Naive B cell (primary cell): Measurements from ENCODE around the gene PML. TPM values are rescaled to one million over a fixed set of nuclear protein-coding genes. Genes with fewer than 3 reads are reported as not detected.

Experiments used
- ATAC-seq, 2 donors: fragments of 150-1000 bp; cut with Tn5 transposase; 2 replicates each; pipeline ENCODE4 v1.10.0; 2021; ENCODE audit warnings: low read depth in 2 of 2, mild to moderate bottlenecking in 2 of 2, moderate library complexity in 2 of 2
- DNase-seq: peaks from one replicate; pipeline ENCODE4 v3.0.0; 2022
- H3K27ac Mint-ChIP-seq, 6 donors: one replicate each; pipeline ENCODE4 v1.8.0; 2020 to 2022; ENCODE audit warnings: mild to moderate bottlenecking in 6 of 6, mixed read lengths in 6 of 6, moderate library complexity in 5 of 6, inconsistent platforms in 2 of 6
- H3K27me3 Mint-ChIP-seq, 3 donors: one replicate each; pipeline ENCODE4 v1.8.0; 2021 to 2022; ENCODE audit warnings: mixed read lengths in 3 of 3, mild to moderate bottlenecking in 1 of 3
- H3K36me3 Mint-ChIP-seq, 2 donors: one replicate each; pipeline ENCODE4 v1.8.0; 2020 to 2022; ENCODE audit warnings: mixed read lengths in 2 of 2, inconsistent platforms in 1 of 2, mild to moderate bottlenecking in 1 of 2
- H3K4me1 Mint-ChIP-seq, 3 donors: one replicate each; pipeline ENCODE4 v1.8.0; 2020 to 2022; ENCODE audit warnings: mixed read lengths in 3 of 3, inconsistent platforms in 1 of 3, mild to moderate bottlenecking in 1 of 3, moderate library complexity in 1 of 3
- H3K4me3 Mint-ChIP-seq, 8 donors: one replicate each; pipeline ENCODE4 v1.8.0; 2020 to 2022; ENCODE audit warnings: mild to moderate bottlenecking in 8 of 8, mixed read lengths in 8 of 8, moderate library complexity in 8 of 8, inconsistent platforms in 2 of 8
- H3K9me3 Mint-ChIP-seq, 7 donors: one replicate each; pipeline ENCODE4 v1.8.0; 2020 to 2022; ENCODE audit warnings: mixed read lengths in 7 of 7, mild to moderate bottlenecking in 5 of 7, inconsistent platforms in 2 of 7, moderate library complexity in 1 of 7
- polyA plus RNA-seq, 6 donors: library from polyadenylated mRNA; unstranded; fragments of 300-500 nt; fragmentation: Illumina TruSeq; gene quantifications; one replicate each; pipeline ENCODE4 v1.2.3, GENCODE V29; 2021; ENCODE audit warnings: low read depth in 6 of 6

Gene PML
- polyA plus RNA-seq, 6 donors from 2014 or later: 6.4 to 39.8 (median 18.9) TPM

DNA sequence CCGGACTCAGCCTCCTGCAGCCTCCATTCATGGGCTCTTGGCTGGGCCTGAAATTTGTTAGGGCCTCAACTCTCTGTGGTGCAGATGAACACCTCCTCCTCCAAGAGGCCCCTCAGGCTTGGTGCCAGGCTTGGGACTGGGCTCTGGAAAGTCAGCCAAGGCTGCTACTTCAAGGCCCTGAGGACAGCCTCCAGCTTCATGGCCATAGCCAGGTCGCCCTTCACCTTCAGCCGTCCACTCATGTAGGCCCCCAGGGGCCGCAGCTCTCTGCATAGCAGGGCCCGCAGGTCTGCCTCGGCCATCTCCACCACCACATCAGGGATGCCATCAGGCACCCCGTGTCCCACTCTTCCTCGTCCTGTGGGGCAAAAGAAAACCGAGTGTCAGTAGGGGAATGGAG lies 10.7 kb upstream of the PML start:
- ATAC-seq: no peak
- Mint-ChIP-seq H3K27ac (peak overlapping the region in 1 of 6 donors; percentile 77), H3K36me3 (peaks cover 0 to 19% of the 10 kb centered on the region in 2 donors), H3K4me3 (peak overlapping the region in 1 of 8 donors; percentile 44), H3K27me3 (no peaks in the 10 kb centered on the region), H3K9me3 (no peaks in the 10 kb centered on the region), H3K4me1 (peaks cover 45 to 65% (median 60%) of the 10 kb centered on the region in 3 donors)
- DNase-seq: no peak

DNA sequence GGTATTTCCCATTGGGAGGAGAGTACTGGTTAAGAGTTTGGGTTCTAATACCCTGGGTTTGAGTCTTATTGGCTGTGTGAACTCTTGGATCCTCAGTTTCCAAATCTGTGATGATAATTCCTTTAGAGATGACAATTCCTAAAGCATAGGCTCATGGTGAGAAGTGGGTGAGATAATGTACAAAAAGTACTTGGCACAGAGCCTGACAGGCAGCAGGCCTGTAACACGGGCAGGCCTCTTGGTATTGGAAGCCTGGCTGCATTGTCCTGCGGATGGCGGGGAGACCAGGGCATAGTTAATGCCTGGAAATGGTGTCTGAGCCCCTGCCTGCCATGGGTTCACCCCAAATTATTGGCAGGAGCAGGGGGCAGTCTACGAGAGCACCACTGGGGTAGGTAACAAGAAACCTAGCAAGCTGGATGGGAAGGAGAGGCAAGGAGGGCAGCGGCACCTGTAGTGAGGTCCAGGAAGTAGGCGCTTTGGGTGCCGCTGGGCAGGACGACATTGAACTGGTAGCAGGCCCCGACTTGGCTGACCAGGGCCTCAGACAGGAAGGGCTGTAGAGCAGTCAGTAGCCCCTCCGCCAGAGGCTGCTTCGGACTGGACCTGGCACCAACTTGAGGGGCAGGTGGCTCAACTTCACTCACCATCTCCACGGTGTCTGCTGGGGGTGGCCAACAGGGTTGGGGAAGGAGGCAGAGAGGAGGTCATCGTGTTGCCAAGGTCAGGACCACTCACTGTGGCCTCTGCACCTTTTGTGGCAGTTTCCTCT lies 10.1 kb upstream of the PML start:
- Mint-ChIP-seq H3K4me3 (peak overlapping the region in 7 of 8 donors; percentile 16 to 75 (median 43)), H3K36me3 (peaks cover 0 to 19% of the 10 kb centered on the region in 2 donors), H3K27me3 (no peaks in the 10 kb centered on the region), H3K9me3 (no peaks in the 10 kb centered on the region), H3K4me1 (peaks cover 45 to 66% (median 60%) of the 10 kb centered on the region in 3 donors), H3K27ac (peak overlapping the region; percentile 8 to 88 (median 74))
- ATAC-seq: no peak
- no peak for DNase-seq

DNA sequence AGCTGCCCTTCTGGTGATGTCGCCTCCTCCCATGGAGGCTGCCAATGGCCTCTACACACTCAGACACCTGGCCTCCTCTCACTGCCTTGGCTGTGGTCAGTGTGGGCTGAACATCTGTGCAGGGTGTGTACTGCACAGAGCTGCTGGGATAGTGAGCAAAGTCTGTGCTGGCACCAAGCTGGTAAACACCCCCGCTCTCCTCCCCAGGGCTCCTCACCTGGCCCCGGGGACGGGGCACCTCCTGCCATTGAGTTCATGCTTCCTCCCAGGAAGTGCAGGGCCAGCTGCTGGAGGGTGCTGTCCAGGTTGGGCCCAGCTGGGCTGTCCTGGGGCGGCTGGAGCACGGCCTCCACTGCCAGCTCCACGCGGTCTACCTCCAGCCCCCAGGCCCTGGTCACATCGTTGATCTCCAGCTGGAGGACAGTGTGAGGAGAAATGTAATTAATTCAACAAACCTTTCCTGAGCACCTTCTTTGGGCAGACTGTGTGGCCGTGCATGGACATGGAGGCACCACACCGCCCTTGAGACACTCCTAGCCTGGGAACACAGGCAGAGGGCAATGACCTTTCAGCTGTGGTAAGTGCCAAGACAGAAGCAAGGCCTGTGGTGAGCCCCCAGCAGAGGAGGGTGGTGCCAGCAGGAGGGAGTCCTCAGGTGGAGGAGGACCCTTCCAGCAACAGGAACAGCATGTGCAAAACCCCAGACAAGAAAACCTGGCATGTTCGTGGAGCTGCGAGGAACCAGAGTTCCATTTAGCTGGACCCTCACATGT lies 9.2 kb upstream of the PML start:
- no peak for DNase-seq
- peak overlapping the region in 5 of 8 donors; percentile 15 to 70 (median 43) for H3K4me3 Mint-ChIP-seq
- peaks cover 45 to 72% (median 60%) of the 10 kb centered on the region in 3 donors for H3K4me1 Mint-ChIP-seq
- peak overlapping the region; percentile 8 to 88 (median 43) for H3K27ac Mint-ChIP-seq
- H3K27me3 Mint-ChIP-seq: no peaks in the 10 kb centered on the region
- H3K36me3 Mint-ChIP-seq: peaks cover 0 to 19% of the 10 kb centered on the region in 2 donors
- H3K9me3 Mint-ChIP-seq: no peaks in the 10 kb centered on the region
- no peak for ATAC-seq

DNA sequence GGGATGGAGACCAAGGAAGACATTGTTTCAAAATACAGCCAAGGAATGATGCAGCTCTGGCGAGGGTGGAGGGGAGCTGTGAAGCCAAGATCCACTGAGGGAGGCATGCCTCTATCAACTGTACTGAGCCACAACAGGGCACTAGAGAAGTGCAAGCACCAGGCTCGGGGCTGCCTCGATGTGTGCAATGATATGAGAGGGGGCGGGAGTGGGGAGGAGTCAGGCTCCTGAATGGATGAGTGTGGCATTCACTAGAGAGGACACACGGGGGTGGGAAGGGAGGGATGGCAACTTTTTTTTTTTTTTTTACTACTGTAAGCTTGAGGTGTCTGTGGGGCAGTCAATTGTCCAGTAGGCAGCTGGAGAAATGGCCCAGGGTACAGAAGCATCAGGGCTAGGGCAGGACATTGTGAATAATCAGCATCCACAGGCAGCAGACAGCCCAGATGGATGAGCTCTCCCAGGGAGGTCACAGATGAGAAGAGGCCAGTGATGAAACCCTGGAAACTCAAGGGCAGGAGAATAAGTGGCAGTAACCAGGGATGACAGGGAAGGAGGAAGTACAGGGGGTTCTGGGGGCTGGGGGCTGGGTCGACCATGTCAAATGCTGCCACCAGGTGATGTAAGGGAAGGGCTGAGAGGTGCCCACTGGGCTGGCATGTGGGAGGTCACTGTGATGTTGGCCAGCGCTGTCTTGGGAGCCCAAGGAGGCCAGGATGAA lies 8.3 kb upstream of the PML start:
- Mint-ChIP-seq H3K9me3 (no peaks in the 10 kb centered on the region), H3K4me3 (peak overlapping the region in 1 of 8 donors; percentile 15), H3K4me1 (peaks cover 46 to 81% (median 60%) of the 10 kb centered on the region in 3 donors), H3K27me3 (no peaks in the 10 kb centered on the region), H3K27ac (peak overlapping the region in 5 of 6 donors; percentile 7 to 67 (median 34)), H3K36me3 (peaks cover 0 to 19% of the 10 kb centered on the region in 2 donors)
- ATAC-seq (no peak), DNase-seq (no peak)

DNA sequence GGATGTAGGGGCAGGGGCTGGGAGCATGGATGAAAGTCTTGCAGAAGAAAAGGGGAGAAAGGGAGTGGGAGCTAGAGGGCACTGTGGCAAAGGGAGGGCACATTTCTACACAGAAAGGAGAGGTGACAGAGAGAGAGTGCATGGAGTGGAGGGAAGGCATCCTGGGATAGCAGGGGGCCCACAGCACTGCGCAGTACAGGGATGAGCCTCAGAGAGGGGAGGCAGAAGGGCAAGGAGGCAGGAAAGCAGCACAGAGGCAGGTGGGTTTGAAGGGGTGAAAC lies 7.8 kb upstream of the PML start:
- peak overlapping the region in 3 of 6 donors; percentile 7 to 83 (median 34) for H3K27ac Mint-ChIP-seq
- peak overlapping the region in 1 of 8 donors; percentile 22 for H3K4me3 Mint-ChIP-seq

GRCh38 chr15:73987250-73987649 lies 7.3 kb upstream of the PML start:
- ATAC-seq: no peak

More for the DNA sequence above, 7.8 kb upstream of the PML start:
- H3K27me3 Mint-ChIP-seq: no peaks in the 10 kb centered on the region
- no peak for DNase-seq
- H3K36me3 Mint-ChIP-seq: peaks cover 0 to 19% of the 10 kb centered on the region in 2 donors
- peaks cover 45 to 81% (median 55%) of the 10 kb centered on the region in 3 donors for H3K4me1 Mint-ChIP-seq
- no peaks in the 10 kb centered on the region for H3K9me3 Mint-ChIP-seq
- ATAC-seq: no peak

DNA sequence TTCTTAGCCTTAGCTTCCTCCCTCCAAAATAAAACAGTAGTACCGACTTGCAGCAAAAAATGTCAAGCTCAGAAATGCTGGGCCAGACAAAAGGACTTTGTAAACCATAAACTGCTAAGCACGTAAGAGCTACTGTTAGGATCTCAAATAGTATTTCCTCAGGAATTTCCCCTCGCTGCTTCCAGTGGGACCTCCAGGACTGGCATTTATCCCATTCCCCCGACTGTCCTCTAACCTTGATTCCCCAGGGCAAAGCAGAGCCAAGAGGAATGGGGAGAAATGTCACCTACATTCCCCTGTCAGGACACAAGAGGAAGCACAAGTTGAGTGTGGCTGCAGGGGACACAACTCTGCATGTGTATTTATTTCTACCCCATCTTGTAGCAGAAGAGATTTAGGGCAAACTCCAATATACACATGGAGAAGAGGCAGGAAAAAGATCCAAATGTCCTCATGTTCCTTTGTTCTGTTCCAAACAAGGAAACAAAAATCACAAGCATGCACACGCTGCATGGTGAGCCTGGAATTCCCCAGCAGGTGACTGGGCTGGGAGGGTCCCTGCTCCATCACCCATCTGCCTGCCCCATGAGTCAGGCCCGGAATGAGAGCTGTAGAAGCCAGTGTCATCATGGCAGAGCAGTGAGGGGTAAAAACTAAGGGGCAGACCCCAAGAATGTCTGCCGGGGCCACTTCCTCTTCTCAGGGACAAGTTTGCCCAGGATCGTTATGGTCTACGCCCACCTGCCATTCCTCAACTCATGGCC lies 6.7 kb upstream of the PML start:
- no peaks in the 10 kb centered on the region for H3K9me3 Mint-ChIP-seq
- H3K4me3 Mint-ChIP-seq: no peak overlapping the region
- no peaks in the 10 kb centered on the region for H3K27me3 Mint-ChIP-seq
- DNase-seq (no peak), ATAC-seq (no peak)
- H3K27ac Mint-ChIP-seq: peak overlapping the region in 4 of 6 donors; percentile 26 to 91 (median 36)
- peaks cover 0 to 19% of the 10 kb centered on the region in 2 donors for H3K36me3 Mint-ChIP-seq
- peaks cover 39 to 77% (median 52%) of the 10 kb centered on the region in 3 donors for H3K4me1 Mint-ChIP-seq

More at GRCh38 chr15:73987250-73987649, 7.3 kb upstream of the PML start:
- no peaks in the 10 kb centered on the region for H3K9me3 Mint-ChIP-seq
- no peak overlapping the region for H3K4me3 Mint-ChIP-seq
- H3K4me1 Mint-ChIP-seq: peaks cover 39 to 77% (median 52%) of the 10 kb centered on the region in 3 donors
- H3K27ac Mint-ChIP-seq: peak overlapping the region in 2 of 6 donors; percentile 26 to 91
- no peaks in the 10 kb centered on the region for H3K27me3 Mint-ChIP-seq
- peaks cover 0 to 19% of the 10 kb centered on the region in 2 donors for H3K36me3 Mint-ChIP-seq
- DNase-seq: no peak

DNA sequence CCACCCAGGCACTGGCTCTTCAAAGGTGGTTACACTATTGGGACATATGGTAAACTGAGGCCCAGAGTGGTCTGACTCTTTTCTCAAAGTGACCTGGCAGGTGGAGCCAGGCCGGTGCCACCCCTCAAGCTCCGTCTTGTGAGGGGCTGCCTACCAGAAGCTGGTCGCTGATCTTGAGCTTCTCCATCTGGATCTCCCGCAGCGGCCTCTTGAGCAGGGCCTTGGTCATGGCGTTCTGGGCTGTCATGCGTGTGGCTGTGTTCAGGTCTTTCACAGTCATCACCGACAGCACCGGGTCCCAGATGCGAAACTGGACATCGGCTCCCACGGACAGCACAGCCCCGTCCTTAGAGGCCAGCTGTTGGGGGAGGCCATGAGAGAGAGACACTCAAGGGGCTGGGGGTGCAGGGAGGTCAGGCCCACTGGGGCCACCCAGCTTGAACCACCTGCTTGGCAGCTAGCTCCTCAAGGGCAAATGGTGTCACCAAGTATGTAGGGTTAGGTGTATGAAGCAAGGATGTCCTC lies 6.0 kb upstream of the PML start:
- H3K4me1 Mint-ChIP-seq: peaks cover 39 to 75% (median 50%) of the 10 kb centered on the region in 3 donors
- no peak overlapping the region for H3K27ac Mint-ChIP-seq
- ATAC-seq: no peak
- no peaks in the 10 kb centered on the region for H3K27me3 Mint-ChIP-seq
- no peak overlapping the region for H3K4me3 Mint-ChIP-seq
- DNase-seq: no peak
- H3K9me3 Mint-ChIP-seq: no peaks in the 10 kb centered on the region
- H3K36me3 Mint-ChIP-seq: peaks cover 0 to 19% of the 10 kb centered on the region in 2 donors

GRCh38 chr15:73989001-73989798 lies 5.3 kb upstream of the PML start:
- ATAC-seq (no peak), DNase-seq (no peak)
- no peaks in the 10 kb centered on the region for H3K9me3 Mint-ChIP-seq
- peaks cover 39 to 77% (median 51%) of the 10 kb centered on the region in 3 donors for H3K4me1 Mint-ChIP-seq
- H3K4me3 Mint-ChIP-seq: peak overlapping the region in 2 of 8 donors; percentile 68 to 89
- H3K27ac Mint-ChIP-seq: peak overlapping the region in 2 of 6 donors; percentile 21 to 28
- H3K36me3 Mint-ChIP-seq: peaks cover 0 to 16% of the 10 kb centered on the region in 2 donors
- H3K27me3 Mint-ChIP-seq: no peaks in the 10 kb centered on the region

DNA sequence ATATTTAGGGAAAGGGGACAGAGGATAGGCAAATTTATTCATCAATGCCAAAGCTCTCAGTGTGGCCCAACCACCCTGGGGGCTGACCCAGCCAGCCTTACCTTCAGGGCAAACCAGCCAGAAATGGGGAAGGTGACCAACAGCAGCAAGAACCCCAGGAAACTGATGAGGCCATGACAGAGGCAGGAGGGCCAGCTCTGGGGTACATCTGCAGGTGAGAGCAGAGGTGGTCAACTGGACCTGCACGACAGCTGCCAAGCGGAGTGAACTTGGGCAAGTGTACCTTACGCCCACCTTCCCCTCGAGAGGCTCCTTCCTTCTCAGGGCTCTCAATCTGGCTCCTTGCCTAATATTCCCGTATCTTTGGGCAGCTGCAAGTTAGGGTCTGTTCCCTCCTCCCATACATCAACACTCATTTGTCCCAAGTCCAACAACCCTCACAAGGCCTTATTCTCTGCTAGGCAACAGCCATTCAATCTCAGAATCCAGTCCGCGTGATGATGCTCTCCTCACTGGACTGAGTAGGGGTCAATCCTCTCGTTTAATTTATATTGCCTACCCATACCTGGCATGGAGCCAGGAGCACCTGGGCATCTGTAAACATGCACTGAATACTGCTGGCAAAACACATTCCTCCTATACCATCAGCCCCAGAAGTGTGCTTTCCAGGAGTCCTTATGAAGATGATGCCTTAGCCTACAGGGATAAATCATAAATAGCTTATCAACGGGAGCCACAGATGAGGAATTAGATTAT lies 4.1 kb upstream of the PML start:
- peak overlapping the region in 4 of 8 donors; percentile 86 to 89 (median 88) for H3K4me3 Mint-ChIP-seq
- H3K27ac Mint-ChIP-seq: peak overlapping the region in 1 of 6 donors; percentile 76
- H3K9me3 Mint-ChIP-seq: no peaks in the 10 kb centered on the region
- no peak for ATAC-seq
- H3K4me1 Mint-ChIP-seq: peaks cover 43 to 76% (median 51%) of the 10 kb centered on the region in 3 donors
- H3K36me3 Mint-ChIP-seq: peaks cover 0 to 13% of the 10 kb centered on the region in 2 donors
- DNase-seq: no peak
- H3K27me3 Mint-ChIP-seq: no peaks in the 10 kb centered on the region

DNA sequence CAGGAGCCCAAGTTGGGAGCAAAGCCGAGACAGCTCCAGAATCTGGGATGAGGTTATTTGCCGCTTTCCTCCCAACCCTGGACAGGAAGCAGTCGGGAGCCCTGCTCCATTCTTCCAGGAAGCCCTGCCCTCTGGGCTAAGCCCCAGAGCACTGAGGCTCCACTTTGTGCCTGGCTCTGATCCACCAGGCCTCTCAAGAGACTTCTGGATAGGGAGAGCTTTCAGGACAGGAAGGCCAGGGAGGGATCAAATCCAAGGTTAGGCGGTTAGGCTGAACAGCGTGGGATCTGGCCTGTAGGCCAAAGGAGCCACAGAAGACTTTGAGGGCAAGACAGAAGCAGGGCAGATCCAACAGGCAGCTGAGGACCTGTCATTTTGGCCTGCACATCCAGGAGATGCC lies 3.3 kb upstream of the PML start:
- Mint-ChIP-seq H3K4me1 (peaks cover 41 to 77% (median 53%) of the 10 kb centered on the region in 3 donors), H3K36me3 (peaks cover 0 to 5% of the 10 kb centered on the region in 2 donors), H3K27me3 (no peaks in the 10 kb centered on the region), H3K4me3 (peak overlapping the region; percentile 81 to 93 (median 88)), H3K27ac (peak overlapping the region in 3 of 6 donors; percentile 59 to 72 (median 64)), H3K9me3 (no peaks in the 10 kb centered on the region)
- no peak for DNase-seq
- ATAC-seq: no peak
